ENCODE results near the gene WWOX.

- TF ChIP-seq CTCF (IDR thresholded peaks at IDR 0.05) (no peak), POLR2A (IDR thresholded peaks at IDR 0.05) (no peak)
These were observed 1153.7 kb downstream of the WWOX start for GRCh38 chr16:79253100-79253631.

Data from right lobe of liver (tissue), 4 donors.